GM21825 (cell line): Measurements from ENCODE around the gene CDRT15L2.
"Not testable (repeated sequence)": the region's sequence is repeated elsewhere in the genome, so short reads cannot be mapped to it uniquely, and the experiment has no call there.

ENCODE experiments used
- ATAC-seq: cut with Tn5 transposase; IDR thresholded peaks from one replicate; pipeline ENCODE4 v1.9.1; 2021; ENCODE audit warnings: mild to moderate bottlenecking, moderate library complexity; ENCODE audit not compliant: unreplicated experiment

The CDRT15L2 gene

DNA sequence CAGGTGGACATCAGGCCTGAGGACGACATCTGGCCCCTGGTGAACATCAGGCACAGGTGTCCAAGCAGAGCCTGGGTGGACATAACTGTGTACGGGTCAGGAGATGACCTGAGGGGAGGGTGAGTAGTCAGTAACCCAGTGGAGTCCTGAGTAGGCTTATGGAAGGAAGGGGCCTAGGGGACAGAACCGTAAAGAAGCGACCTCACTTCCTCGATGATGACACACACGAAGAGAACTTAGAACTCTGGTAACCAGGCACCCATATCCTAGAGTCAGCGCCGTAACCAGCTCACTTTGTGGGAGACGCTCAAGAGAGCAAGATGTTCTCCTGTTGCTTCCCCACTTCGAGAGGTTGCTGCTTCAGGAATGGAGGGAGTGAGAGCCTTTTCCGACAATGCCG lies at the start of gene CDRT15L2:
Gene CDRT15L2, plus strand, starts transcription at position 301 of the 400 bp plus-strand sequence. Its CDS starts 20 bp downstream, at position 321.
- ATAC-seq: not testable (repeated sequence)

DNA sequence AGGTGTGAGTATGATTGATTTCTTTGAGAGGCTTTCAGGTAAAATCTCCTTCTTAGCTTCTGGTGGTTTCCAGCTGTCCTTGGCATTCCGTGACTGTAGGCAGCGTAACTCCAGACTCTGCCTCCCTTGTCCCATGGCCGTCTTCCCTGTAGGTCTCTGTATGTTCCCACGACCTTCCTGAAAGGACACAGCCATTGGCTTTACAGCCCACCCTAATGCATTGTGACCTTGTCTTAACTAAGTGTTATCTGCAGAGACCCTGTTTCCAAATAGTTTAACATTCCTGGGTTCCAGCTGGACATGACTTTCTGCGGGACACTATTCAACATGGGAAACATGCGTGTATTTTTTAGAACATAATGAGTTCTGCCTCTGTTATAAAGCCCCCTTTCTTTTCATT lies 49.4 kb upstream of the CDRT15L2 start:
- not testable (repeated sequence) for ATAC-seq

DNA sequence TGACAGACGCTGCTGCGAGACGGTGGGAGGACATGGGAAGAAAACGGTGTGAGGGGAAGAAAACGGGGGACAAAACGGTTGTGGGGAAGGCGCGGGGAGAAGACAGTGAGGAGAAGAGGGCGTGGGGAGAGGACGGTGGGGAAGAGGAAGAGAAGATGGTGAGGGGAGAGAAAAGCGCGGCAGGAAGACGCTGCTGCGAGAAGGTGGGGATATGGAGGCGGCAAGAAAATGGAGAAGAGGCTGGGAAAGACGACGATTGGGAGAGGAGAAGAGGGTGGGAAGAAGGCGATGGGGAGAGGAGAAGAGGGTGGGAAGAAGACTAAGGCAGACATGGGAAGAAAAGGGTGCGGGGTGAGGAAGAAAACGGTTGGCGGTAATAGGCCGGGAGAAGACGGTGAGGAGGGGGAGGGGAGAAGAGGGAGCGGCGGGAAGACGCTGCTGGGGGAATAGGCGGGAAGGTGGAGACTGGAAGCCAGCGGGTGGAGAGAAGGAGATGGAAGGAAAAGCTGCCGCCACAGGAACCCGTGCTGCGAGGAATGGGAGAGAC lies 46.9 kb upstream of the CDRT15L2 start:
- not testable (repeated sequence) for ATAC-seq

DNA sequence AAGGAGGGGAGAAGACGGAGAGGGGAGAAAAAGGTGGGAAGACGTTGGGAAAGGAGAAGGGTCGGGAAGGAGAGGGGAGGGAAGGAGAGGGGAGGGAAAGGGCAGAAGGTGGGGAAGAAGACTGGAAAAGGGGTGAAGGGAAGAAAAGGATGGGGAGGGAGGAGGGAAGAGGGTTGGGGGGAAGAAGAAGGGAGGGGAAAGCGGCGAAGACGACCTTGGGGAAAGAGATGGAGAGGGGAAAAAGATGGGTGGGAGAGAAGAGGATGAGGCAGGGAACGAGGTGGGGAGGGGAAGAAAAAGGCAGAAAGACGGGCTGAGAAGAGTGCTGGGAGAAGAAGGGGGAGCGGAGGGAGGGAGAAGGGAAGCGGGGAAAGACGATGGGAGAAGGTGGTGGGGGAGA lies 46.3 kb upstream of the CDRT15L2 start:
- ATAC-seq: not testable (repeated sequence)

DNA sequence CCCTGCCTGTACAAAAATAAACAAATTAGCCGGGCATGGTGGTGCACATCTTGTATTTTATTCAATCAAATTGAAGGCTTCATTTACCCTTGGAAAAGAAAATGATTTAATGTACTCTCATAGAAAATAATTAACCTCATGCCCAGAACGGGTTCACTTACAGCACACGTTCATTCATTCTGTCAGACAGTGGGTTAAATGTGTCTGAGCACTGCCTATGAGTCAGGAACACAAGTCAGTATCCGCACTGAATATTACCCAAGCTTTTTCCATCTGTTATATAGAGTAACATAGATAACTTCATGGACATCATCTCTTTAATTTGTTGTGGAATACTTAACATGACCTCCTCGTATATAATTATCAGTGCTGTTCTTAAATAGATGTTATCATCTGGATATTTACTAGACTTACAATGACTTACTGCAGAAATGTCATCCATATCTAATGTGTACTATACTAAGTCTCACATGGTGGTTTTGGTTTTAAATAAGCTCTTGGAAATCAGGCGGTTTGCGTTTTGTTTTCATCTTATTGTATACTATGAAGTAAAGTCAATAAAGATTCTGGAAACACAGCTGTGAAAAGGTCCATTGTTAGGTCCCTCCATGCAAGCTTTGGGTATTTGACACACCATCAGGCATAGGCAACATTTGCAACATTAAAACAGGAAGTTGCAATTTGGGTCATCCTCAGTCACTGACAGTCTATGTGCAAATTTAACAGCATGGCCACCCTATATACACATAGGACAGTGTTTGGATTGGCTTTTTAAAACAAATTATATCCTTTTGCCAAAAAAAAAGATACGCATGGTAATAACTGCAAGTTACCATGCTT lies 44.6 kb upstream of the CDRT15L2 start:
- not testable (repeated sequence) for ATAC-seq

GRCh38 chr17:20540414-20540813 lies 39.1 kb upstream of the CDRT15L2 start:
- peak; percentile 95 for ATAC-seq

DNA sequence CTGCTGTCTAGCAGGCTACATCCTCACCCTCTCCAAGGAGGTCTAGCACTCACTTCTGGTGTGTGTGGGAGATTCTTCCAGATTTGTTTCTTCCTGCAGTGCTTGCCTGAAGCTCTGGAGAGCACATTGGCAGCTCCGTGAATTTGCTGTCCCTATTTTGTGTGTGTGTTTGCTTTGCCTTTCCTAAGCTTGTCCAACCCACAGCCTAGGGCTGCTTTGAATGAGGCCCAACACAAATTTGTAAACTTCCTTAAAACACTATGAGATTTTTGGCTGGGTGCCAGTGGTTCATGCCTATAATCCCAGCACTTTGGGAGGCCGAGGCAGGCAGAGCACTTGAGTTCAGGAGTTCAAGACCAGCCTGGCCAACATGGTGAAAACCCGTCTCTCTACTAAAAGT lies 38.7 kb upstream of the CDRT15L2 start:
- not testable (repeated sequence) for ATAC-seq

- not testable (repeated sequence) for ATAC-seq
Measured at GRCh38 chr17:20541853-20542546, 37.5 kb upstream of the CDRT15L2 start.

GRCh38 chr17:20547923-20548322 lies 31.6 kb upstream of the CDRT15L2 start:
- ATAC-seq: not testable (repeated sequence)

DNA sequence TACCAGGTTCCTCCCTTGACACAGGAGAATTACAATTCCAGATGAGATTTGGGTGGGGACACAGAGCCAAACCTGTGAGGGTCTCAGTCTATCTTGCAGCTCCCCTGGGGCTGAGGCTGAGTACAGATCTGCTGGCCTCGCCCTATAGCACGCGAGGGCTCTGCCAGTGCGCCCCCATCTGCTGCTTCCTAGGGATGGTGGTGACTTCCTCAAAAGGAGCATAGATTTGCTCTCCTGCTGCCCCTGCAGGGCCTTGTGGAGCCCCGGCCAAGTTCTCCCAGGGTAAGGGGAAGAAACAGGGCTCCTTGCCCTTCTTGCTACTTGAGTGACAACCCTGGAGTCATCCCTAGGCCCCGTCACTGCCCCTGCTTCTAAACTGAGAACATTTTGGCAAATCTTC lies 26.6 kb upstream of the CDRT15L2 start:
- ATAC-seq: not testable (repeated sequence)

GRCh38 chr17:20554728-20555127 lies 24.8 kb upstream of the CDRT15L2 start:
- not testable (repeated sequence) for ATAC-seq

- not testable (repeated sequence) for ATAC-seq
Measured at GRCh38 chr17:20555135-20556010, 24.2 kb upstream of the CDRT15L2 start.

GRCh38 chr17:20558096-20558495 lies 21.4 kb upstream of the CDRT15L2 start:
- ATAC-seq: not testable (repeated sequence)

DNA sequence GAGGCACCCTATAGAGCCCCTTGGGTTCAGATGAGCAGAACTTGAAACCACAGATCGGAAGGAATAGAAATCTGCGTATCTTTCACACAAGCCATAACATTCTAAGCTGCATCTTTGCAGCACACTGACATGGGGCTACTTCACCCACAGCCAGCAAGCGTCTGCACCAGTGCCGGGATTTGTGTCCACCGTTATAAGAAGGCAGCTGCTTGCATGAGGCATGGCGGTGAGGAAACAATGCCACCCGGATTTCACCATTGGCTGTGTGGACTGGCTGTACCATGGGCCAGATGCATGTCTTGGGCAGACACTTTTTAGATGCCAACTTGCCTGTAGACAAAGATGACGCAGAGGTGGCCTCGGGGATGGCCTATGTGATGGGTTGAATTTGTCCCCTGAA lies 20.5 kb upstream of the CDRT15L2 start:
- not testable (repeated sequence) for ATAC-seq

DNA sequence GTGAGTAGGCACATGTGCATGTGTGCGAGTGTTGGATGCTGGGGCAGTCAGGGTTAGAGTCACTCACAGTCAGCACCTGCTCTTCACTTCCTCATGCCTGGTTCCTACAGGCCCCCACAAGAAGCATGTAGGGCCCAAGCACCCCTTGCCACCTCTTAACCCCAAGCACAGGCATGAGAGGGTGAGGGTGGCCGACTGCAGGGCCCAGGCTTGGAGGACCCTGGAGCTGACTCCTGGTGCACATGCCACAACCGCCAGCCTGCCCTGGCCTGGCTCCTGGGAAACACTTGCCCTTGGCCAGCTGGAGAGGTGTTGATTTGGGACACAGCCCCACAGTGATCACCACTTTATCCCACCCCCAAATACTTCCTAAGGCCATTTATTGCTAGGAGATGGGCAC lies 16.9 kb upstream of the CDRT15L2 start:
- no peak for ATAC-seq

GRCh38 chr17:20565245-20565644 lies 14.3 kb upstream of the CDRT15L2 start:
- ATAC-seq: not testable (repeated sequence)

- no peak for ATAC-seq
Measured at GRCh38 chr17:20565711-20566110, 13.8 kb upstream of the CDRT15L2 start.

- not testable (repeated sequence) for ATAC-seq
Measured at GRCh38 chr17:20566736-20567135, 12.8 kb upstream of the CDRT15L2 start.

DNA sequence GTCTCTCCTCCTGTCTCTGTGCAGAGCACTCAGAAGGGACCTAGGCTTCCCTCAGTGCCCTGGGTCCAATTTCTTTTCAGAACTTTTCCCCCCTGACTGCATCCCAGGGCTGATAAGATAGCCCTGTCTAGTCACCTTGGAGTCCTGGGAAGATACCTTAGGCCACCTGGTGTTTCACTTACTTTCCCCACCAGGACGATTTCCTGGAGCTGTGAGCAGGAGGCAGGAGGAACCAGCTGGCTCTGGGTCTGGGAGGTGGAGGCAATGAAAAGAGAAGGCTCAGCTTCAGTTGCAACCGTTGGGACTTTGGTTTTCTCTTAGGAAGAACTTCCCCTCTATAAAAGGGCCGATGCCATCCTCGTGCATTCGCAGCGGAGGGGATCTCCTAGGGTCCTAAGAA lies 12.1 kb upstream of the CDRT15L2 start:
- not testable (repeated sequence) for ATAC-seq

DNA sequence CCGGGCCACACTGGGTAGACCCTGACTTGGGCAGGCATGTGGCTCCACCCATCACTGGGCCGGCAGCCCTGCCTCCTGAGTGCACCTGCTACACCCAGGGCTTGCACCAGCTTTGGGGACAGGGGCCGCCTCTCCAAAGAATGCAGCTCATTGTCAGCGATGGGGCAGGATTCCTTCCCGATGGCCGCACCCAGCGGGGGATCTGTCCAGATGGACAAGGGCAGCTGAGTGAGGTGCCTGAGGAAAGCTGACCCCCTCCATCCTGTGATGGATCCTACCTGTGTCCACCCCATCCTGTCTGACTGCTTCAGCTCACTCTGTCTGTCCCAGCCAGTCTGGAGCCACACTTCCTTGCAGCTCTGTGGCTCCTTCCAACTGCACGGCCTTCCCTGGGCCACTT lies 10.9 kb upstream of the CDRT15L2 start:
- not testable (repeated sequence) for ATAC-seq

DNA sequence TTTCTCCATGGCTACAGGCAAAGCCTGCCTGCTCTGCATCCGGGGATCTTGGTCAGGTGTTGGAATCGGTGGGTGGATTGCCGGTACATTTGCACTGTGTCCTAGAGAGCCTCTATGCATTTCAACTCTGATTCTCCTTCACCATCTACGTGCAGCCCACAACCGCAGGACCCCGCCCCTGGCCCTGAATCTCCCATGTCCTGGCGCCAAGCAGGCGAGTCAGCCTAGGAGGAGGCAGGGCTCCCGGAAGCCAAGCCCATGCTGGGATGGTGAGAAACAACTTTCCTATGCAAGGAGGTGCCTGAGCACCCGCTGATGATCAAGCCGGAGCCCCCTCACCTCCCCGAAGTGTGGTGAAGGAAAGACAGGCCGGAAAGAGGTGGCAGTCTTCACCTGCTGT lies 7.9 kb upstream of the CDRT15L2 start:
- not testable (repeated sequence) for ATAC-seq
